GM12878 (cell line): ENCODE data around the gene RAD51B. TPM values are rescaled to one million over a fixed set of nuclear protein-coding genes. Genes with fewer than 3 reads are reported as not detected.

Source experiments
- ATF3 ChIP-seq: IDR thresholded peaks from 2 replicates; pipeline ENCODE4 v1.6.1; 2011; ENCODE audit warnings: low read depth, mild to moderate bottlenecking, low read length, moderate library complexity, borderline replicate concordance; ENCODE audit errors: extremely low read depth
- BCL3 ChIP-seq: IDR thresholded peaks from 2 replicates; pipeline ENCODE4 v1.6.1; 2011; ENCODE audit warnings: borderline replicate concordance, low read depth, mild to moderate bottlenecking, moderate library complexity, low read length; ENCODE audit not compliant: insufficient read depth, poor library complexity, severe bottlenecking
- BCLAF1 ChIP-seq: fragments of 450-650 bp; IDR thresholded peaks from 2 replicates; pipeline ENCODE4 v1.6.1; 2017; ENCODE audit warnings: antibody characterized with exemption, mild to moderate bottlenecking, moderate library complexity
- CBFB ChIP-seq: IDR thresholded peaks from 2 replicates; pipeline ENCODE4 v1.6.1; 2016; ENCODE audit warnings: antibody characterized with exemption, low read depth
- E2F4 ChIP-seq: IDR thresholded peaks from 2 replicates; pipeline ENCODE4 v1.6.1; 2012; ENCODE audit warnings: low read depth, low read length, improper control_type of control experiment
- USF1 ChIP-seq: IDR thresholded peaks from 2 replicates; pipeline ENCODE4 v1.6.1; 2011; ENCODE audit warnings: borderline replicate concordance, low read depth, mild to moderate bottlenecking, moderate library complexity, mixed read lengths, low read length; ENCODE audit not compliant: insufficient read depth; ENCODE audit errors: extremely low read length
- polyA plus RNA-seq, 11 experiments: library from polyadenylated mRNA; depleted of rRNA in 4 of 11; unstranded in 6 of 11; stranded (reverse) in 5 of 11; fragments of >200 nt; fragmentation: Nextera tagmentation in 4 of 11; fragmentation: Illumina TruSeq in 1 of 11; extraction: Ambion mirVana in 4 of 11; extraction: Trizol in 1 of 11; gene quantifications; 1 replicate in 1 of 11; 2 replicates in 10 of 11; pipeline versions ENCODE4 v1.2.1 to v1.2.3, GENCODE V29; 2011 to 2016; ENCODE audit warnings: inconsistent platforms in 2 of 11, missing spikeins in 2 of 11, low read depth in 1 of 11
- total RNA-seq, 4 experiments: library from RNA; depleted of rRNA in 3 of 4; stranded (reverse); fragments of >200 nt in 3 of 4; fragmentation: Illumina TruSeq in 1 of 4; extraction: Trizol in 1 of 4; gene quantifications; 2 replicates each; pipeline versions ENCODE4 v1.2.1 to v1.2.3, GENCODE V29; 2013 to 2021

The RAD51B gene
- total and polyA plus RNA-seq, 10 of the 15 experiments (the other 5 are each of a cell fraction or from before 2014, with no cell fraction given): 9.8 to 26.8 (median 21.3) TPM

- TF ChIP-seq BCLAF1: no peak
- TF ChIP-seq CBFB: no peak
- no peak for TF ChIP-seq ATF3
- TF ChIP-seq BCL3: no peak
- no peak for TF ChIP-seq USF1
- TF ChIP-seq E2F4: no peak
Measured at GRCh38 chr14:68683326-68683725, 863.7 kb downstream of the RAD51B start (continued).
